BLaER1 treated with 17β-estradiol and CSF1 and Interleukin-3, amounts not matched to agents 10 nM and 100 nM (cell line): Measurements from ENCODE around the gene DMD.
A peak's percentile ranks its signal among the peaks of the same experiment; 100 is the strongest.

Source experiments
- H3K27ac ChIP-seq, 11 experiments: shearing (Covaris generic); formaldehyde crosslinking; 2 replicates each; pipeline ENCODE4 v1.8.1; 2022
- H3K27me3 ChIP-seq, 11 experiments: shearing (Covaris generic); formaldehyde crosslinking; 2 replicates each; pipeline ENCODE4 v1.8.1; 2022
- H3K36me3 ChIP-seq, 11 experiments: shearing (Covaris generic); formaldehyde crosslinking; 2 replicates each; pipeline ENCODE4 v1.8.1; 2022
- H3K4me1 ChIP-seq, 10 experiments: shearing (Covaris generic); formaldehyde crosslinking; 2 replicates each; pipeline ENCODE4 v1.8.1; 2022
- H3K4me2 ChIP-seq, 11 experiments: shearing (Covaris generic); formaldehyde crosslinking; 2 replicates each; pipeline ENCODE4 v1.8.1; 2022
- H3K4me3 ChIP-seq, 10 experiments: shearing (Covaris generic); formaldehyde crosslinking; 2 replicates each; pipeline ENCODE4 v1.8.1; 2022
- H3K9ac ChIP-seq, 11 experiments: shearing (Covaris generic); formaldehyde crosslinking; 2 replicates each; pipeline ENCODE4 v1.8.1; 2022
- H3K9me3 ChIP-seq, 11 experiments: shearing (Covaris generic); formaldehyde crosslinking; replicated peaks in 1 of 11; 2 replicates each; pipeline ENCODE4 v1.8.1; 2022
- H4K20me1 ChIP-seq, 11 experiments: shearing (Covaris generic); formaldehyde crosslinking; 2 replicates each; pipeline ENCODE4 v1.8.1; 2022
- Cebpa-rat ChIP-seq, 11 experiments: shearing (Covaris generic); IDR thresholded peaks; 2 replicates each; pipeline ENCODE4 v1.8.1; 2022

Gene DMD

DNA sequence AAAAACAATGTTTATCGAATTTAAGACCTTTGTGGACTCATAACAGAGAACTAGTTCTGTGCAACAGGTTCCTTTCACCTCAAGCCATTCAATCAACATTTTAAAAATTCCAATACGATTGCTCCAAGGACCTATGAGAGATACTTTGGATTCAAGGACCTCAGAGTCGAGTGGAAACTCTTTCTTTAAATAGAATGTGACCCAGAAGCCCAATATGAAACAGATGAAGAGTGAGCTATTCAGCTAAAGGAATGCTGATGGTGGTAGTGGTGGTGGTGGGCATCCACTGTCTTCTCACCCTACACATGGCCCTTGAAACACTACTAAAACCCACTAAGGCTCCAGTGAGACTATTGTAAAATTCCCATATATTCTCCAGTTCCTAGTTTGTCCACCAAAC lies 257.2 kb downstream of the DMD start:
- Histone ChIP-seq H3K36me3 (no peaks in the 10 kb centered on the region), H3K4me2 (no peak overlapping the region), H3K9ac (no peak overlapping the region), H4K20me1 (no peaks in the 10 kb centered on the region; a peak in 1 of 22 replicates), H3K9me3 (peaks cover 0 to 5% (median 0%) of the 10 kb centered on the region in 11 experiments; a peak in 1 of 22 replicates), H3K4me1 (no peaks in the 10 kb centered on the region), H3K27me3 (peaks cover 81 to 100% (median 94%) of the 10 kb centered on the region in 11 experiments), H3K27ac (no peak overlapping the region), H3K4me3 (no peak overlapping the region)
- no peak for TF ChIP-seq Cebpa-rat (IDR thresholded peaks at IDR 0.05)

DNA sequence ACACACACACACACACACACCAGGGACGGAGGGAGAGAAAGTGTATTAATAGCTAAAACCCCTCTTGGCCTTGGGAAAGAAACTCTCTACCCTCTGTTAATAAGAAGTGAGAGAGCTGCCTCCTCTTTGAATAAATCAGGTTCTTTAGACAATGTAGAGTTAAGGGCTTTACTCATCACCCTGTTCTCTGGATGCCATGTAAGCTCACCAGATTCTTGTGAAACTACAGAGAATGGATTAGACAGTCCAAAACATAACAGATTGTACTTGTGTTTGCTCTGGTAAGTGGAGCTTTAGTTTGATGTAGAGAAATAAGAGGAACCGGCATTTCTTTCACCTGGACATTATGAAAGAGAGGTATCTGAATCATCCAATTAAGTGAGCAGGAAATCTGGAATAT lies 263.2 kb downstream of the DMD start:
- Histone ChIP-seq H3K27ac (no peak overlapping the region), H3K4me2 (no peak overlapping the region), H4K20me1 (peaks cover 0 to 5% (median 0%) of the 10 kb centered on the region in 11 experiments; a peak in 1 of 22 replicates), H3K9me3 (no peaks in the 10 kb centered on the region), H3K9ac (no peak overlapping the region), H3K4me3 (no peak overlapping the region), H3K27me3 (peaks cover 80 to 99% (median 95%) of the 10 kb centered on the region in 11 experiments), H3K36me3 (no peaks in the 10 kb centered on the region), H3K4me1 (no peaks in the 10 kb centered on the region)
- no peak for TF ChIP-seq Cebpa-rat (IDR thresholded peaks at IDR 0.05)

DNA sequence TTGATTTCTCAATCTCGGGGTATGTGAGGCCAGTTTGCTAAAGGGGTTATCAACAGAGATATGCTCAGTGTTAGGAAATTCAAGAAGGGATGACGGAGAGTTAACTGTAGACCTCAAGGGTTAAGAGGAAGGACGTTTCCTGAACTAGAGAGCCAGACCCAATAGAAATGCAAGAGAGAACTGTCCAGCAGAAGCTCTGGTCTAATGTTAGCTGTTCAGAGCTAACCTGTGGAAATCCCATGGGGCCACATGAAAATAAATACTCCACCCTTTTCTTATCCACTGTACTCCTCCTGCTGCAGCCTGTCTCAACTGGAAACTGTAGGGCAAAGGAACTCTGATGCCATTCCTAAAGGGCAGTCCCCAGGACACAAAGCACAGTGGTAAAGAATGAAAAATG lies 274.3 kb downstream of the DMD start:
- Histone ChIP-seq H3K9me3 (peaks cover 0 to 6% (median 0%) of the 10 kb centered on the region in 11 experiments; a peak in 1 of 22 replicates), H3K36me3 (no peaks in the 10 kb centered on the region), H3K4me3 (no peak overlapping the region), H3K27ac (no peak overlapping the region), H4K20me1 (peaks cover 0 to 22% (median 0%) of the 10 kb centered on the region in 11 experiments; a peak in 3 of 22 replicates), H3K27me3 (peaks cover 81 to 100% (median 99%) of the 10 kb centered on the region in 11 experiments), H3K4me1 (no peaks in the 10 kb centered on the region), H3K9ac (no peak overlapping the region), H3K4me2 (no peak overlapping the region)
- no peak for TF ChIP-seq Cebpa-rat (IDR thresholded peaks at IDR 0.05)

DNA sequence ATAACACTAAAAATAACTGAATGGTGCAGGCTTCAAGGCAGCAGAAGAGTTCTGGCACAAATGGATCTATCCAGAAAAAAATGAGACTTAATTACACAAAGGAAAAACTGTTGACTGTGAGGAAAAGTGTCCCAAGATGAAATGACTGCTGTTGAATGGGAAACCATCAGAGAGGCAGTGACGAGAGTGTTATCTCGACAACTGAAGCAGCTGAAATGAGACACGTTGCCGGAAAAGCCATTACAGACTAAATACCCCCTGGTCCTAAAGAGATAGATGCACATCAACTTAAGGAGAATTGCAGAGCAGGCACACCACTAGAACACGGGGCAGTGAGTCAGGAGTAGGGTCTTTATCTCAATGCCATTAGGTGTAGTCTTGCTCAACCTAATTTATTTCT lies 277.8 kb downstream of the DMD start:
- Histone ChIP-seq H3K9me3 (no peaks in the 10 kb centered on the region), H3K27me3 (peaks cover 72 to 98% (median 97%) of the 10 kb centered on the region in 11 experiments), H3K4me2 (no peak overlapping the region), H3K27ac (no peak overlapping the region), H4K20me1 (peaks cover 0 to 16% (median 0%) of the 10 kb centered on the region in 11 experiments; a peak in 2 of 22 replicates), H3K36me3 (no peaks in the 10 kb centered on the region), H3K9ac (no peak overlapping the region), H3K4me1 (no peaks in the 10 kb centered on the region), H3K4me3 (no peak overlapping the region)
- TF ChIP-seq Cebpa-rat (IDR thresholded peaks at IDR 0.05): no peak

DNA sequence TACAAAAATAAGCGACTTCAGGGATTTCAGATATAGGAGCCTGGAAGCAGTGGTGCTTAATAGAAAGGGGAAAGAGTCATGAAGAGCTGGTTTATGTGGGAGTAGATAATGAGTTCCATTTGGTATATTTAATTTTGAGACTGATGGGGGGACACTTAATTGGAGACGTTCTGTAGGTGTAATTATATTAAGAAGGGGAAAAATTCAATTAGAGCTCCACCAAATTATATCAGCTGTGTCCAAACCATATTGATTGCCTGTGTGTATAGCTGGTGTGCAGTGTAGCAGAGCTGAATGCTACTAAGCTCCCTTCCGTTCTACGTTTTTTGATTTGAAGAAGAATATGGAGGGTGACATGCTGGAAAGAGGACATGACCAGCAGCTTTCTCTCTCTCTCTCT lies 282.3 kb downstream of the DMD start:
- Histone ChIP-seq H3K27ac (no peak overlapping the region), H3K27me3 (peaks cover 71 to 98% (median 96%) of the 10 kb centered on the region in 11 experiments), H3K9me3 (no peaks in the 10 kb centered on the region), H4K20me1 (peaks cover 0 to 4% (median 0%) of the 10 kb centered on the region in 11 experiments; a peak in 1 of 22 replicates), H3K36me3 (no peaks in the 10 kb centered on the region), H3K4me1 (no peaks in the 10 kb centered on the region), H3K4me3 (no peak overlapping the region), H3K9ac (no peak overlapping the region), H3K4me2 (no peak overlapping the region)
- no peak for TF ChIP-seq Cebpa-rat (IDR thresholded peaks at IDR 0.05)

DNA sequence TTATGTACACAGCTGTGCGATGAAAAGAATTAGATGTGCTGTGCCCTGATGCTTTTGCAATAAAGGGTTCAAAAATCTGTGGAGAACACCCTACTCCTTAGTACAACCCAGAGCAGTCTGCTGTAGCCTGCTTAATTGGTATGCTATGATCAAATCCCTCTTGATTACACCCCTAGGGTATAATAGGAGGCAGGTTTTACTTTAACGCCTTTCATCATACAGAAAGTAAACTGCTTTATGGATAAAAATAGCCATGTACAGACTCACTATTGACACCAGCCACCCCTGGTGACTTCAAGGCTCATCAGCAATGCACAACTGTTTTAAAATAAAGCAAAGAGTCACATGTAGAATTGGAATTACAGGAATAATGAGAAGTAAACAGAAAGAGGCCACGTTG lies 315.3 kb downstream of the DMD start:
- peak overlapping the region in 1 of 11 experiments; percentile 4; a peak in 2 of 22 replicates for H3K4me2 ChIP-seq
- no peak for TF ChIP-seq Cebpa-rat (IDR thresholded peaks at IDR 0.05)
- H3K36me3 ChIP-seq: no peaks in the 10 kb centered on the region
- H3K4me1 ChIP-seq: peaks cover 0 to 7% (median 0%) of the 10 kb centered on the region in 10 experiments; a peak in 2 of 20 replicates
- peaks cover 81 to 98% (median 95%) of the 10 kb centered on the region in 11 experiments for H3K27me3 ChIP-seq
- no peak overlapping the region for H3K27ac ChIP-seq
- no peak overlapping the region for H3K9ac ChIP-seq
- H4K20me1 ChIP-seq: no peaks in the 10 kb centered on the region; a peak in 2 of 22 replicates
- H3K9me3 ChIP-seq: no peaks in the 10 kb centered on the region
- no peak overlapping the region for H3K4me3 ChIP-seq

DNA sequence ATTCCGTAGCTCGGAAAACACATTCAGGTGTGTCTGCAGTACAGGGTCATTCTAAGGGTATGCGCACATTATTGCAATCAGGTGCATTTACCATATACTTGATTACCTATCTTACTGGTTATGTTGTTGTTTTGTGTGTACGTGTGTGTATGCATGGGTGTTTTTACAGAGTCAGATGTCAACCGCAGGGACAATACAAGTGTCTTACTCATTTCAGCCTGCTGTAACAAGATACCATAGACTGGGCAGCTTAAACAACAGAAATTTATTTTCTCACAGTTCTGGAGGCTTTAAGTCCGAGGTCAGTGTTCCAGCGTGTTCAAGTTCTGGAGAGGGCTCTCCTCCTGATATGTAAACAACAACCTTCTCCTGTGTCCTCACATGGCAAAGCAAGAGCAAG lies 316.7 kb downstream of the DMD start:
- TF ChIP-seq Cebpa-rat (IDR thresholded peaks at IDR 0.05): no peak
- no peak overlapping the region for H3K27ac ChIP-seq
- peaks cover 0 to 7% (median 0%) of the 10 kb centered on the region in 10 experiments; a peak in 2 of 20 replicates for H3K4me1 ChIP-seq
- H3K27me3 ChIP-seq: peaks cover 73 to 100% (median 99%) of the 10 kb centered on the region in 11 experiments
- no peak overlapping the region for H3K9ac ChIP-seq
- no peak overlapping the region for H3K4me3 ChIP-seq
- H4K20me1 ChIP-seq: no peaks in the 10 kb centered on the region; a peak in 2 of 22 replicates
- no peaks in the 10 kb centered on the region for H3K36me3 ChIP-seq
- no peak overlapping the region for H3K4me2 ChIP-seq
- no peaks in the 10 kb centered on the region for H3K9me3 ChIP-seq

DNA sequence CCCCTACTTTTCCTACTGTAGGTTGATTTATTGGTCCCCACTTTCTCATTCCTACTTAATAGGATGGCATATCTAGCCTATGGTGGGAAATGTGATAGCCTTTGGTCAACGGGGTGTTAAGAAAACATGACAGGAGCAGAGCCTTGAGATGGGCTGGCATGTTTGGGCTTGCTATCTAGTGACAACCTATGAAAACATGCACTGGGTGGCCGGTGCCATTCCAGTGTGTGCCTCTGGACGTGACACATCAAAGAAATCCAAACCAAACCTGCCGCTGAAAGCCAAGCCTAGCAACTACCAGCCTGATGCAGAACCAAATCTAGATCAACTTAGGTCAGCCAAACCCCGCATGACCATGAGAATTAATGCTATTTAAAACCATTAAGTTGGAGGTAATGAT lies 317.6 kb downstream of the DMD start:
- Histone ChIP-seq H4K20me1 (no peaks in the 10 kb centered on the region; a peak in 3 of 22 replicates), H3K4me3 (no peak overlapping the region), H3K4me1 (peaks cover 0 to 7% (median 0%) of the 10 kb centered on the region in 10 experiments; a peak in 2 of 20 replicates), H3K27me3 (peaks cover 68 to 100% (median 97%) of the 10 kb centered on the region in 11 experiments), H3K4me2 (no peak overlapping the region), H3K36me3 (no peaks in the 10 kb centered on the region), H3K9me3 (no peaks in the 10 kb centered on the region), H3K27ac (no peak overlapping the region), H3K9ac (no peak overlapping the region)
- no peak for TF ChIP-seq Cebpa-rat (IDR thresholded peaks at IDR 0.05)

DNA sequence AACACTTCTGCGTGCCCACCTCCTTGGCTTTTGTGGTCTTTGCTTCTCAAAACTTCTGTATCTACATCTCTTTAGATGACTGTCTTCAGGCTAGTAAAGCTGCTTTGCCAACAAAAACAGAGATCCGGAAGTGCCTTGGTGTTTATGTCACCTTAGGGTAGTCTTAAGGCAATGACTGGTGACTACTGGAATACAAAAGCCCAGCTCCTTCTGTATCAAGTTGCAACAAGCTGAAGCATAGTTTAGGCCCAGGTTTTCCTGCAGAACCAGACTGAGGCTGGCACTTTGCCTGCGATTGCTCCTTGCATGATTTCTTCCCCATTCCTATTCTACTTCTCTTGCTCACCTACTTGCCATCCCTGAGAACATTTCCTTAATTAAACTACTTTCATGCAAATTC lies 333.8 kb downstream of the DMD start:
- no peak overlapping the region for H3K4me2 ChIP-seq
- H3K4me3 ChIP-seq: no peak overlapping the region
- peaks cover 81 to 100% (median 96%) of the 10 kb centered on the region in 11 experiments for H3K27me3 ChIP-seq
- no peaks in the 10 kb centered on the region for H3K4me1 ChIP-seq
- H3K9me3 ChIP-seq: no peaks in the 10 kb centered on the region
- TF ChIP-seq Cebpa-rat (IDR thresholded peaks at IDR 0.05): no peak
- H3K9ac ChIP-seq: no peak overlapping the region
- H3K36me3 ChIP-seq: no peaks in the 10 kb centered on the region
- H4K20me1 ChIP-seq: no peaks in the 10 kb centered on the region; a peak in 1 of 22 replicates
- H3K27ac ChIP-seq: no peak overlapping the region

DNA sequence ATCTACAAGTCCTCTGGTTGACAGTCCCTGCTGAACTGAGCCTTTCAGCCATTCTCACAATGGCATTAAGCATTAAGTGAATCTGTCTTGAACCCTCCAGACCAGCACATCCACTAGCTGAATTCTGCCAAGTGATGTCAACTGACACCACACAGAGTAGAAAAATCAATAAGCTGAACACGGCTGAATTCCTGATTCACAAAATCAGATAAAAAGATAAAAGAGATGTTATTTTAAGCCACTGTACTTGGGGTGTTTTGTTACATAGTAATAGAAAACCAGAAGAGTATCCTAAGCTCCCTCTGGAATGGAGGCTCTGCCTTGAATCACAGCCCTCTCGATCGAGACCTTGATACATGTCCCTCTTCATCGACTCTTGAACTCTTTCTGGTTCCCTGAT lies 336.5 kb downstream of the DMD start:
- Histone ChIP-seq H3K36me3 (no peaks in the 10 kb centered on the region), H3K4me2 (no peak overlapping the region), H3K9me3 (no peaks in the 10 kb centered on the region), H4K20me1 (no peaks in the 10 kb centered on the region; a peak in 1 of 22 replicates), H3K4me3 (no peak overlapping the region), H3K9ac (no peak overlapping the region), H3K27me3 (peaks cover 84 to 100% (median 99%) of the 10 kb centered on the region in 11 experiments), H3K4me1 (no peaks in the 10 kb centered on the region), H3K27ac (no peak overlapping the region)
- TF ChIP-seq Cebpa-rat (IDR thresholded peaks at IDR 0.05): no peak
